ENCODE results near the gene CDH4. TPM values are rescaled to one million over a fixed set of nuclear protein-coding genes. Genes with fewer than 3 reads are reported as not detected.

Gene CDH4
- total and polyA plus RNA-seq, 3 experiments from 2014 or later, result 0.22 TPM; not detected in 2

DNA sequence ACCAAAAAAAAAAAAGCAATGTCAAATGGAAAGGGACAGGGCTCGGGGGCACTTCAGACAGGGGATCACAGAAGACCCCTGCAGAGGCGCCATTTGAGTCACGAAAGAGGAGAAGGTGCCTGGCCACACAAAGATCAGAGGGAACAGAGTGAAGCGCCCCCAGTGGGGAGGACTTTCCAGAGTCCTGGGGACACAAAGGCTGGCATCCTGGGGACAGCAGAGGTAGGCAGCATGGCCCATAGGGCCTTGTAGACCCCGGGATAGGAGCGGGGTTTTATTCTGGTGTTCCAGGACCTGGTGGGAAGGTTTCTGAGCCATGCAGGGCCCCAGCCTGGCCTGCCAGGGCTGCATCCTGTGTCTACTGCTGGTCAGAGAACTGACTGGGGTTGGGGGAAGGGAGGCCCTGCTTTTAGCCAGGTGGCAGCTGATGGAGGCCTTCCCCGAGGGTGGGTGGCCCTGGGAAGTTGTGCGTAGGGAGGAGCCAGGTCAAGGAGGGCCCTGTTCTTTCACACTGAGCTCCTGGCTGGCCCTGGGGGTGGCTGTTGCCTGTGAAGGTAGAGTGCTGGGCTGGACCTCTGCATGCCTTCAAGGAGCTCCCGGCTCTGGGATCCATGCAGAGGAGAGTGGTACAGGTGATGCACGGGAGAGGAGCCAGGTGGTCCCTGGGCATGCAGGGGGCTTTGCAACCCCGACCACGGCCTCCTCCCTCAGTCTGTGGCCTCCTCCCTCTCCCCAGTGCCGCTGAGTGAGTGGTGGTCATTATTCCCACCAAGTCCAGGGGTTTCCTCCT, 117.9 kb downstream of the CDH4 start:
- Histone ChIP-seq H3K27me3 (ENCODE audit: insufficient read depth, low read length, poor library complexity, severe bottlenecking) (no peaks in the 10 kb centered on the region), H3K9me3 (ENCODE audit: low read length) (no peaks in the 10 kb centered on the region), H3K36me3 (ENCODE audit: insufficient read depth, low read length) (no peaks in the 10 kb centered on the region), H3K4me1 (ENCODE audit: insufficient read depth, low read length) (no peaks in the 10 kb centered on the region), H3K27ac (ENCODE audit: low read depth, low read length) (no peak overlapping the region), H3K4me3 (ENCODE audit: low read length) (no peak overlapping the region)
- no peaks in the 10 kb centered on the region for H3K27me3 Mint-ChIP-seq
- H3K9me3 Mint-ChIP-seq, result peaks cover 0 to 8% (median 2%) of the 10 kb centered on the region in 5 donors
- CTCF ChIA-PET, result no interaction called here
- no peaks in the 10 kb centered on the region for H3K4me1 Mint-ChIP-seq
- POLR2A ChIA-PET, result no interaction called here
- H3K4me3 Mint-ChIP-seq, result no peak overlapping the region
- H3K27ac Mint-ChIP-seq, result no peak overlapping the region
- DNase-seq, result no peak
- no peaks in the 10 kb centered on the region for H3K36me3 Mint-ChIP-seq

GRCh38 chr20:61370841-61371303, 118.8 kb downstream of the CDH4 start:
- H3K36me3 Mint-ChIP-seq, result no peaks in the 10 kb centered on the region
- no peaks in the 10 kb centered on the region for H3K27me3 ChIP-seq (ENCODE audit: insufficient read depth, low read length, poor library complexity, severe bottlenecking)
- no peak overlapping the region for H3K27ac Mint-ChIP-seq
- H3K36me3 ChIP-seq (ENCODE audit: insufficient read depth, low read length), result no peaks in the 10 kb centered on the region
- no peak overlapping the region for H3K27ac ChIP-seq (ENCODE audit: low read depth, low read length)
- peaks cover 0 to 8% (median 2%) of the 10 kb centered on the region in 5 donors for H3K9me3 Mint-ChIP-seq
- ChIA-PET POLR2A (no interaction called here), CTCF (no interaction called here)
- no peak overlapping the region for H3K4me3 ChIP-seq (ENCODE audit: low read length)
- DNase-seq, result no peak
- H3K4me1 ChIP-seq (ENCODE audit: insufficient read depth, low read length), result no peaks in the 10 kb centered on the region
- H3K9me3 ChIP-seq (ENCODE audit: low read length), result no peaks in the 10 kb centered on the region
- no peaks in the 10 kb centered on the region for H3K27me3 Mint-ChIP-seq
- no peaks in the 10 kb centered on the region for H3K4me1 Mint-ChIP-seq
- H3K4me3 Mint-ChIP-seq, result no peak overlapping the region

DNA sequence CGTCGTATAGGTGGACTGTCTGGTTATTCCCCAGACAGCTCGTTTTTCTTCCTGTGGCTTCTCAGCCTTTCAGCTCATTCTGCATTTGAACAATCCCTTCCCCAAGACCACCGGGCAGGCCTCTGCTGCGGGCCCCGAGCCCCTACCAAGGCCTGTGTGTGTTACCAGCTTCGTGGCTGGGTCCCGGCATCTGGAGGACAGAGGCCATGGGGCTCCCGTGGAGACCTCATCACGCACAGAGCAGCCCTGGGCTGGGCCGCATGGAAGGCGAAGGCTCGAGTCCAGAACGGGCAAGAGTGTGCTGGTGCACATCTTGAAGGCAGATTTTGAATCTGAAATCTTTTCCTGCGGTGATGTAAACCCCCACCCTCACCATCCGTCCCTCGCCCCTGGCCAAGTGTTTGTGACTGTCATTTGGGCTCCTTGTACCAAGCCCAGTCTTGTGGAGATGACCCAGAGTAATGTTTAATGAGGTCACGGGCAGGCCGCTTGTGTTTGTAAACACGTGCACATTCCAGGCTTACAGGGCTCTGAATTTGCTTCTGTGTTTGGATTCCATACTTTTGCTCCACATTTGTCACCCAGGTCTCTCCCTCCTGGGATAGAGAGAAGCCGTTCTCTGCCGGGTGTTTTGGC, 119.6 kb downstream of the CDH4 start:
- Mint-ChIP-seq H3K9me3 (peaks cover 0 to 8% (median 2%) of the 10 kb centered on the region in 5 donors), H3K4me1 (no peaks in the 10 kb centered on the region), H3K27ac (no peak overlapping the region), H3K36me3 (no peaks in the 10 kb centered on the region), H3K4me3 (no peak overlapping the region), H3K27me3 (no peaks in the 10 kb centered on the region)
- no peak for DNase-seq
- H3K9me3 ChIP-seq (ENCODE audit: low read length), result no peaks in the 10 kb centered on the region
- CTCF ChIA-PET, result no interaction called here
- no peaks in the 10 kb centered on the region for H3K4me1 ChIP-seq (ENCODE audit: insufficient read depth, low read length)
- H3K4me3 ChIP-seq (ENCODE audit: low read length), result no peak overlapping the region
- H3K27me3 ChIP-seq (ENCODE audit: insufficient read depth, low read length, poor library complexity, severe bottlenecking), result no peaks in the 10 kb centered on the region
- no peaks in the 10 kb centered on the region for H3K36me3 ChIP-seq (ENCODE audit: insufficient read depth, low read length)
- POLR2A ChIA-PET, result no interaction called here
- no peak overlapping the region for H3K27ac ChIP-seq (ENCODE audit: low read depth, low read length)

- peaks cover 0 to 8% (median 2%) of the 10 kb centered on the region in 5 donors for H3K9me3 Mint-ChIP-seq
- H3K27me3 Mint-ChIP-seq, result no peaks in the 10 kb centered on the region
- H3K4me1 Mint-ChIP-seq, result no peaks in the 10 kb centered on the region
- H3K4me1 ChIP-seq (ENCODE audit: insufficient read depth, low read length), result no peaks in the 10 kb centered on the region
- no peak overlapping the region for H3K4me3 Mint-ChIP-seq
- H3K27ac Mint-ChIP-seq, result no peak overlapping the region
- H3K27ac ChIP-seq (ENCODE audit: low read depth, low read length), result no peak overlapping the region
- CTCF ChIA-PET, result no interaction called here
- POLR2A ChIA-PET, result no interaction called here
- H3K4me3 ChIP-seq (ENCODE audit: low read length), result no peak overlapping the region
- no peaks in the 10 kb centered on the region for H3K9me3 ChIP-seq (ENCODE audit: low read length)
- no peaks in the 10 kb centered on the region for H3K36me3 Mint-ChIP-seq
- no peak for DNase-seq
- H3K27me3 ChIP-seq (ENCODE audit: insufficient read depth, low read length, poor library complexity, severe bottlenecking), result no peaks in the 10 kb centered on the region
- no peaks in the 10 kb centered on the region for H3K36me3 ChIP-seq (ENCODE audit: insufficient read depth, low read length)
These were observed 120.3 kb downstream of the CDH4 start for GRCh38 chr20:61372137-61373054.

- Histone ChIP-seq H3K27ac (ENCODE audit: low read depth, low read length) (no peak overlapping the region), H3K27me3 (ENCODE audit: insufficient read depth, low read length, poor library complexity, severe bottlenecking) (no peaks in the 10 kb centered on the region), H3K9me3 (ENCODE audit: low read length) (no peaks in the 10 kb centered on the region), H3K36me3 (ENCODE audit: insufficient read depth, low read length) (no peaks in the 10 kb centered on the region), H3K4me1 (ENCODE audit: insufficient read depth, low read length) (no peaks in the 10 kb centered on the region), H3K4me3 (ENCODE audit: low read length) (no peak overlapping the region)
- Mint-ChIP-seq H3K27me3 (no peaks in the 10 kb centered on the region), H3K27ac (no peak overlapping the region), H3K9me3 (peaks cover 0 to 8% (median 2%) of the 10 kb centered on the region in 5 donors), H3K4me3 (no peak overlapping the region), H3K4me1 (no peaks in the 10 kb centered on the region), H3K36me3 (no peaks in the 10 kb centered on the region)
- ChIA-PET CTCF (no interaction called here), POLR2A (no interaction called here)
- no peak for DNase-seq
These were observed 121.0 kb downstream of the CDH4 start for GRCh38 chr20:61373055-61373399.

- Mint-ChIP-seq H3K27ac (no peak overlapping the region), H3K4me3 (no peak overlapping the region), H3K9me3 (peaks cover 0 to 8% (median 2%) of the 10 kb centered on the region in 5 donors), H3K4me1 (no peaks in the 10 kb centered on the region), H3K27me3 (peaks cover 0 to 5% of the 10 kb centered on the region in 2 donors), H3K36me3 (no peaks in the 10 kb centered on the region)
- CTCF ChIA-PET, result no interaction called here
- H3K9me3 ChIP-seq (ENCODE audit: low read length), result no peaks in the 10 kb centered on the region
- no peak for DNase-seq
- no peaks in the 10 kb centered on the region for H3K4me1 ChIP-seq (ENCODE audit: insufficient read depth, low read length)
- H3K4me3 ChIP-seq (ENCODE audit: low read length), result no peak overlapping the region
- POLR2A ChIA-PET, result no interaction called here
- no peaks in the 10 kb centered on the region for H3K36me3 ChIP-seq (ENCODE audit: insufficient read depth, low read length)
- no peak overlapping the region for H3K27ac ChIP-seq (ENCODE audit: low read depth, low read length)
- no peaks in the 10 kb centered on the region for H3K27me3 ChIP-seq (ENCODE audit: insufficient read depth, low read length, poor library complexity, severe bottlenecking)
These were observed 122.0 kb downstream of the CDH4 start for GRCh38 chr20:61373956-61374545.

DNA sequence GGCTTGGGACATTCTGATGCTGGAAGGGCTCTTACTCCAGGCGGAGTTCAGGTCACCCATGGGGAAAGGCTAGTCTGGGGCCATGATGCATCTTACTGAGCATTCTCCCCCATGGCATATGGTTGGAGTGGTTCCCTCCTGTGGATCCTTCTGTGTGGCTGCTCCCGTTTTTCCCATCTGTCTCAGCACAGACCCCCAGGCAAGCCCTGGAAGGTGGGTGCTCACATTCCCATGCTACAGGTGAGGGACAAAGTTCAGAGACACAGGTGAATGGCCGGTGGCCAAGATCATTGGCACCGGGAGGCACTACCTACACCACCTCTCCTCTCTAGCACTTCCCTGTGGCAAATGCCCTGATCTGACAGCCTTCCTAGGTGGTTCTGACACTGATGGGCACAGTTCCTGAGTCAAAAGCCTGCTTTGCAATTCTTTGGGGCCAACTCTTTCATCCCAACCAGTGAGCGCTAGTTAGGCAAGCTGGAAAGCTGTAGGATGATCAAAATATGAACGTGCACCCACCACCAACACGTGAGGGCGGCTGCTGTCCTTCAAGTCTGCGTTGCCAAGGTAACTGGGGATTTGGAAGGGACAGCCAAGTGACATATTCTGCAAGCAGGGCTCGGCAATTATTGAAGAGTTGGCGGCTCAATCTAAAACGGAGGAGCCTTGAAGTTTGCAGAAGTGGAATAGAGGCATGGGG, 124.6 kb downstream of the CDH4 start:
- DNase-seq, result no peak
- Histone ChIP-seq H3K27ac (ENCODE audit: low read depth, low read length) (no peak overlapping the region), H3K9me3 (ENCODE audit: low read length) (no peaks in the 10 kb centered on the region), H3K4me3 (ENCODE audit: low read length) (no peak overlapping the region), H3K36me3 (ENCODE audit: insufficient read depth, low read length) (no peaks in the 10 kb centered on the region), H3K27me3 (ENCODE audit: insufficient read depth, low read length, poor library complexity, severe bottlenecking) (no peaks in the 10 kb centered on the region), H3K4me1 (ENCODE audit: insufficient read depth, low read length) (no peaks in the 10 kb centered on the region)
- Mint-ChIP-seq H3K27me3 (peaks cover 0 to 5% of the 10 kb centered on the region in 2 donors), H3K27ac (no peak overlapping the region), H3K36me3 (no peaks in the 10 kb centered on the region), H3K4me1 (no peaks in the 10 kb centered on the region), H3K4me3 (no peak overlapping the region), H3K9me3 (peaks cover 0 to 3% (median 2%) of the 10 kb centered on the region in 5 donors)
- ChIA-PET CTCF (no interaction called here), POLR2A (no interaction called here)
